T-helper 2 cell treated with Interferon-gamma antibody and Interleukin-4, amounts not matched to agents 100 ng/mL and 5 ng/mL, for 36 hours (primary cell): ENCODE results near the gene CACNA1C. TPM values are rescaled to one million over a fixed set of nuclear protein-coding genes. Genes with fewer than 3 reads are reported as not detected.
"Not testable (repeated sequence)": the region's sequence is repeated elsewhere in the genome, so short reads cannot be mapped to it uniquely, and the experiment has no call there.

Experiments
- intact Hi-C: fragments of 100-400 bp; cut with micrococcal nuclease; formaldehyde crosslinking; loops from one replicate; pipeline ENCODE4 v1.15.1; 2023
- total RNA-seq: library from RNA; stranded (reverse); gene quantifications from 2 replicates; pipeline ENCODE4 v1.2.3, GENCODE V29; 2022

The CACNA1C gene
- total RNA-seq, 1 donor from 2014 or later = 0.09 TPM

DNA sequence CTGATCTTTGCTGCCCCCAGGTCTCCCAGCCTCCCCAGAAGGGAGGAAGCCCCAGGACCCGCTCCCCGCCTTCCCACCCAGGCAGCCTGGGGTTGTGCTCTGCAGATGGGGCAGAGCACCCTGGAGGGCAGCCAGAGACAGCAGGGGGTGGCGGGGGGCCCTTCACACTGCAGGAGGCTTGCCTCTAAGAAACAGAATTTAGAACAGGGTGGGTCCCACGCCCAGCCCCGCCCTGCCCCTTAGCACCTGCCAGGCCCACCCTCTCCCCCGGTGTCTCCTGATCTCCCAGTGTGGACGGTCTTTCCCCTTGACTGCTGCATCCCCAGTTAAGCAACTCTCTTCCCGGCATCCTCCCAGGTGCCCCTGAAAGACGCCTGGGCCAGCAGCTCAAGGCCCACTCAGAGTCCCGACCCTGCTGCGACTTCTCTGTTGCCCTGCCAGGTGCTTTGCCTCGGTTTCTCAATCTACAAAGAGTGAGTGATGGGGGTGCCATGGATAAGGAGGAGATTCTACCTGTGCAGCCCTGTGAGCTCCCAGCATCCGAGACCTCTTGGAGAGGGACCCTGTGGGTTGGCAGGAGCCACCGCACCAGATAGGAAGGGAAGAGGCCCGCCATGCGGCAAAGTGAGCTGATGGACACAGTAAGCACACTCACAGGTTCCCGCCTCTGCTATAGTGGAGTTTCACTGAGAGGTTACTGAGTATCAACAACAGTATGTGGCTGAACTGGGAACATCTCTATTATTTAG, 414.8 kb downstream of the CACNA1C start:
- intact Hi-C loops = no loop called here

DNA sequence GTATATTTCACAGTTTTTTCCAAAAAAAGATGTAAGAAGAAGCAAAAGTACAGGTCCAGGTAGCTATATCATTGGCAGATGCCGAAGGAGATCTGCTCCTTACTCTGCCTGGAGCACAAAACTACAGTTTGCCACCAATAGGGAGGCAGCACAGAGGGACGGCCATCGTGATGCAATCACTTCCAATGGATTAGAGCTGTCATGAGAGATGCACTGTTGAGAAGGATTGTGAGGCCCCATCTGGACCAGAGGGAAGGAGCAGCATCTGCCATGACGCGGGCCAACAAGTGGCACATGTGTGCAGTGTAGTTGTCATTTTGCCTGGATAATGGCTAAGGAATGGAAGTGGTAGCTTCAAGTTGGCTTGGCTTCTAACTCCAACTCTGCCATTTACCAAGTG, 423.2 kb downstream of the CACNA1C start:
- intact Hi-C loops = no loop called here

DNA sequence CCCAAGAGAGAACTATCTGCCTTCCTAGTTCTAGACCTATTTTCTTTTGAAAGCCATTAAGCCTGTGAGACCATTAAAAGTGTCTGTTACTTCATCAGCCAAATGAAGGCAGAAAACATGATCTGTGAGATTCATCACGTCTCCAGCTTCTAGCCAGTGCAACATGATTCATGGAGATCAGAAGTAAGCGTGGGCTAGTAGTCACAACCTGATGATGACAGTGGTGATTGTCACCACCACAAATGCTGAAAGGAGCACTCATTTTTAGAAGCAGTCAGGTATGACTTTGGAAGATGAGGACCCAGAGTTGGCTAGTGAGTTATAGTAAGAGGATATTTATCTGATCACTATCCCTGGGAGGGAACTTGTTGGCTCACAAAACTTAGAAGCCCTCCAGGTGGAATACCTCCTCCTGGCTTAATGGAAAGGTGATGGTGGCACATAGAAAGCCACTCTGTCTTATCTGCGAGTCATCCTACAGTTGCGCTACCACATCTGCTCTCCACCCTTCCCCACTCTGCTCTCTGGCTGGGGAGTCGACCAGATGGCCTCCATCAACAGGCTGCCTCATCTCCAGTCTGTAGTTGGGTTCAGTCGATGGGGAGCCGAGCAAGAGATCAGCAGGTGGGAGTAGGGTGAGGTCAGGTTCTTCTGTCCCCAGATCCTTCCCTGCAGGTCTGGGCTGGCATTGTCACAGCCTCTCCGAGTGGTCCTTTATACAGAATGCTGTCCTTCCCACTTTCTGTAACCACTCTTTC, 424.4 kb downstream of the CACNA1C start:
- intact Hi-C loops = no loop called here

DNA sequence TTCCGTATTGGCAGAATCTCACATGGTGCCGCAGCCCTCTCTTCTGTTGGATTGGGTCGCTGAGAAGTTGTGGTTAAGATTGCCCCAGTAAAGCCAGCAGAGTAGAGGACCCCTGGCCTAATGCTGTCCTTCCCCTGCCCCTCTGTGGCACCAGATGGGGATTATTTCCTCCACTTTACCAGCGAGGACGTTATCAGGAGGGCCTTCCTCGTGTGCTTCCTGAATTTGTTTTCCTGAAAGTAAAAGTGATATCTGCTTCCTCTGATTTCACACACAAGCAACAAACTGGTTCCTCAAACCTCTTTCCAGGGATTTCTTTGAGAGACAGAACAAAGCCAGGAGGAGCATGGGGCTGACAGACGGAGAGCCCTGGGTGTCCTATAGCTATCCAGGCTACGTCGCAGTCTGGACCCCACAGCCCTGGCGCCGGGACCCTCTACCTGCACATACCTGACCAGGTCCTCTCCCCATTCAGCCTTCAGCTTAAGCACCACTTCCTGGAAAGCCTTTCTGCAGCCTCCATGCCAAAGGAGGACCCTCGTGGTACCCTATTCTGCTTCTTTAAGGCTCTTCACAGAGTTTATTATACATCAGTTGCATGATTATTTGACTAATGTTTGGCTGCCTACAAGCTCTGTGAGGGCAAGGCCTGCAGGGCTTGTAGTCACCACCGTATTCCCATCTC, 427.2 kb downstream of the CACNA1C start:
- intact Hi-C loops = no loop called here

DNA sequence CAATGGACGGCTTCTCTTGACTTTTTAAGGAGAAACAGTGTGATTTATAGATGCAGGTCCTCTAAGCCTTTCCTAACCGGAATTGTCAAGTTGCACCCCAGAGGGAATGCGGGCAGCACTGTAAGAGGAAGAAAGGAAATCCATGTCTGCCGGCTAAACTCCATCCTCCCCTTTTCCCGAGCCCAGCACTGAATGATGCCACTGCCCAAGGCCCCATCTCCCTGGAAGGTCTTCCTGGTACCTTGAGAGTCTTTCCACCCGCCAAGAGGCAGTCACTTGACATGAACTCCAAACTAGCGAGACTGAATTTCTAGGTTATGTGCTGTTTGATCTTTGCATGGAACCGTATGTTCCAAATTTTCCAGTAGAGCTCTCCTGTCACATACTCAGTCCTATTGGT, 428.6 kb downstream of the CACNA1C start:
- intact Hi-C loops = no loop called here

DNA sequence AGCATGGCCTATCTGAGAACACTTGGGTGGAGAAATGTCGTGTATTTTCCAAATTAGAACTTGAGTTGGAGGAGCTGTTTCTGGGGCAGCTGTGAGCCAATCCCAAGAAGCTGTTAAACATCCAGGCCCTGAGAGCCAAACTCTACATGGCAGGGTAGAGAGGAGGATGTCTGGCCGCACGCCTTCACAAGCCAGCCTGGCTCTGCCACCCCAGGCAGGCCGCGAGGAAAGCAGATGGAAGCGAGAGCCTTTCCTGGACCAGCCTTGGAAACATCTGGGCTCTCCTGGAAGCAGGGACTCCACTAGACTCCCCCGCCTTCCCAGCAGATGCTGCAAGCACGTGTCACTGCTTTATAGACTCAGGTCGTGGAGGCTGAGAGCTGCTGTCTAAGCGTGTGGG, 429.2 kb downstream of the CACNA1C start:
- intact Hi-C loops = no loop called here

DNA sequence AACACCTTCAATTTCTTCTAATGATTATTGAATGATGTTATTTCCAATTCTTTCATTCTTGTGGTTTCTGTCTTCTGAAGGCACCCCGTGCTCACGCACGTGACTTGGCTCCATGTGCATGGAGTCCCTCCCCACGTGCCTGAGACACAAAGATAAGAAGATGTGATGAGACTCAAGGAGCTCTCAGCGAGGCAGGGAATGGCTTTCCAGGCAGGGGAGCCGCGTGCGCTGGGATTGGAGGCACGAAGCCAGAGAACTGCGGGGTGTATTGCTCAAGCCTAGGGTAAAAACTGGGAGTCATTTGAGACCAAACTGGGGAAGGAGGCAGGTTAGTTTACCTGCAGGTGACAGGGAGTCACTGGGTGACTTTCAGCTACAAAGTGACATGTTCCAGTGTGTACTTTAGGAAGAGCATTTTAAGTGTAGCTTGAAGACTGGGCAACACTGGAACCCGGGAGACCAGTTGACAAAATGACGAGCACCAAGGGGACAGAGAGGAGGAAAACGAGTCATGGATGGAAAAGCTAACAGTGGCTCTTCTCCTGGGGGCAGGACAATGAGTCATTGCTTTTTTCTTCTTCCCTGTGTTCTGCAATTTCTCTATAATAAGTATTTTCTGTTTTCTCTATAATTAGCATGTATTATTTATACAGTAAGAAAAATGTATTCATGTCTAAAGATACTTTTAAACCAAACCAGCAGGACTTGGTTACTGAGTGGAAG, 430.3 kb downstream of the CACNA1C start:
- intact Hi-C loops = no loop called here

DNA sequence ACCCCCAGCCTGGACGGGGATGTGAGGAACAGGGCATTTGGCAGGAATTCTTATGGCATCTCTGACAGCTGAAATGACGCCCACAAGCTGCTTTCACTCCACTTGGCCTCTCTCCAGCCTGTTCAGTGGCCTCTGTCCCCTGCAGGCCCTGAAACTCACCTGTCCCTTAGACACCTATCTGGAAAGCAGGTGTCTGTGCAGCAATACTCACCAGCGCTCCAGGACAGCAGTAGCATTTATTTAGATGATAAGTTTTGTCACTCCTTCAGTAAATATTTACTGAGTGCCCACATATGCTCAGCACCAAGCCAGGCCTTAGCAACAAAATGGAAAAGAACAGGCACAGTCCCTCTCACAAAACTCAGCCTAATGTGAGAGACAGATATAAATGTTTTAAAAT, 430.9 kb downstream of the CACNA1C start:
- intact Hi-C loops = no loop called here

DNA sequence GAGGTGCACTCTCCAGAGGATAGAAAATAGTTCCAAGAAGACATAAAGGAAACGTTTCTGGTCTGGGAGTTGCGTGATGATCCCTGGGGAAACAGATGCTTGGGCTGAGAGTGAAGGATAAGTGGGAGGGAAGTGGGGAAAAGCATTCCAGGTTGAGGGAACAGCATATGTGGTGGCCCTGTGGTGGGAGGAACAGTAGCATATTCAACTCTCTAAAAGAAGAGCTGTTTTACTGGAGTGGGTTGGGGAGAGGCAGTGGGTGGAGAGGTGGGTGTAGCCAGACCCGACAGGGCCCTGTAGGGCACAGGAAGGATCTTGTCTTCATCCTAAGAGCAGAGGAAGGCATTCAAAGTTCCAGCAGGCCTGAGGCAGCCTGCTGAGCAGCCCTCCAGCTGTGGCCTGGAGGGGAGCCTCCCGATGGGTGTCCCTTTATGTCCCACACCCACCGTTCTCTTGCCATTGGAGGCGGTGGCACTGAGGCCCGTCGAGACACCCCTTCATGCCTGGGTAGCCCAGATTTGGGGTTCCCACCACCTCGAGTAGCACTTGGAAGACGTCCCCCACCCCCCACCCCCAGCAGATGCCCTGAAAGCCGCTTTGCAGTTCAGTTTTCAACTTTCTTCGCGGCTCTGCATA, 431.5 kb downstream of the CACNA1C start:
- intact Hi-C loops = no loop called here

DNA sequence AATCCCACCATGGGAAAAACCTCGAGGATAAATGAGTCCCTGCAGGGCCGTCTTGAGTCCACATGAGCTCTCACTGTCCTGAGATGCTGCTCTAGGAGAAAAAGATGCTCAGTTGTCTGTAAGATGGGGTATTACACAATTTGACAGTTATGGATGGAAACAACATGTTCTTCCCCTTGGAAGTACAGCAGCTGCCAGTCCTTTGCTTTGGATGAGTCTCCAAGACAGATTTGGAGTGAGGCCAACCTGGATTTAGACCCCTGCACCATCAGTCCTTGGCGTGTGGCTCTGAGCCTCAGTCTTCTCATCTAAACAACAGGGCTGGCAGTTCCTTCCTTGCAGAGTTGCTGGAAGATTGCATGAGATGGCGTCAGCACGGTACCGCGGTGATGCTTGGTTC, 432.9 kb downstream of the CACNA1C start:
- intact Hi-C loops = no loop called here

DNA sequence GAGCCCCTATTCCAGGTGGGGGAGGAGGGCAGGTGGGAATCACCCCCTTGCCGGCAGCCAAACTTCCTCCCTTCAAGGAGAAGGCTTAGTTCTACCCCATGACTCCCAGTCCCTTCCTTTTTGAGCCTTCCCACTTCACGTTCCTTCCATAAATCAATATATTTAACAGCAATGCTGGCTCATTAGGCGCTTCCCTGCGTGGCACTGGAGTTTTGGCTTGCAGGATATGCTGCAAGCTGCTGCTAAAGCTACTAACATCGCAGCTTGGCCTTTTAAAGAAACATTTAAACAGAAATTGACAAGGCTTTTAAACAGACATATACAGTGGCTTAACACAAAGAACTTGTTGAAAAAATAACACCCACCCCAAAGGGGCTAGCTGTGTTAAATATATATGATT, 434.0 kb downstream of the CACNA1C start:
- intact Hi-C loops = no loop called here

DNA sequence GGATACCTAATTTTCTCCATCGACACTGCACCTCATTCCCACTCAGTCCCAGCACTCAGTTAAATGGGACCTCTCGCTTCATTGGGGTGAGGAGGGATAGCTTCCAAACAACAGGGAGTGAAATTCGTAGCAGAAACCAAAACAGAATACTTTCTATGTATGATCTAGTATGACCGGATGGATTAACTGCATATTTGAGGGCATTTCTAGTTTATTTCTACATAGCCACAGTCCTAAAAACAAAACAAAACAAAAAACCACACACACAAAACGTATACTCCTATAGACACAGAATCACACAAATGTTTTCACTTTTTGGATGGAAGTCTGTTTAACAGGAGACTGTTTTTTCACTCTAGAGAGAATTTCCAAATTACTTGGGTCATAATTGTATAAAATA, 434.5 kb downstream of the CACNA1C start:
- intact Hi-C loops = no loop called here

DNA sequence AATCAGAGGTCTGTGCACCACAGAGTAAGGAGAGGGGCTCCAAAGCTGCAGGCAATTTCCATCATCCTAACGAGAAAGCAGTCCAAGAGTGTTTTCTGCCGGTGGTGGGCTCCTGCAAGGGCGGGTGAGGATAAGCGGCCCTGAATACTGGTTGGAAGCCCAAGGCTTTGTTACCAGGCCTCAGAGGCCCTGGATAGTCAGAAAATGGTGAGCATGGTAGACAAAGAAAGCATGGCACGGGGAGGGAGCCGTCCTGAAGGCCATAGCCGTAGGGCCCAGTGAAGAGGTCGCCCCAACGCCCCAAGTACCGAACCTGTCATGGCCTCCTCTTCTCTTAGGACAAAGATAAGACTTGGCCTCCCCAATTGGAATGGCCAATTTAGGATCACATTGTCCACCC, 435.3 kb downstream of the CACNA1C start:
- intact Hi-C loops = no loop called here

DNA sequence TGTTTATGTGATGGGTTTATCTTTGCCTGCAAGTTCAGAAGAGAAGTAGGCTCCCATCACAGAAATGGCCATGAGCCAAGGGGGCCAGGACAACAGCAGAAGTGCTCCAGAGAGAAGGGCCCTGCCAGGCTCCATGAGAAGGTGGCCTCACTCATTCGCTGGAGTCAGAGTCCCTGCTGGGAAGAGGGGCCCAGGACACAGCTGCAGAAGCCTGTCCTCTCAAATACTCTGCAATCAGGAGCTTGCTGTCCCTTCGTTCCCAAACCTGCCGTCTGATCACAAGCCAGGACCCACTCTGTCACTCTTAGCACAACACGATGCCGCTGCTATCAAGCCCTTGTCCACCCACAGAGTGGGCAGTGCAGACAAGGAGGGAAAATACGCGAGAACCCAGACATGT, 435.8 kb downstream of the CACNA1C start:
- intact Hi-C loops = no loop called here

DNA sequence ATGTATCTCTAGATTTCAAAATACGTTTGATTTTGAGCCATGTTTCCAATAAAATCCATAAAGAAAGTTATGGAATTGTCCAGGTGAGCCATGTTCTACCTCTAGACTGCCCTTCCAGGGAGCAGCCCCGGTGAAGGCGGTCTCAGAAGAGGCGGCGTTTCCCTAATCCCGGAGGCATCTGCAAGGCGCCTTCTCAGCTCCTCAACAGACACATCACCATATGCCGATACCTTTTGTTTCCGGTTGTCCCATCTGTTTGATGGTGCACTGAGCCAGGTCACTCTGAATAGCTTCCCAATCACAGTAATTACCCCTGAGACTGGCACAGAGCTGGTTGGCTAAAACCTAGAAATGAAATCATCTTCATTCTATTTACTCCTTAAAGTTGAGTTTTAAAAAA, 436.5 kb downstream of the CACNA1C start:
- intact Hi-C loops = no loop called here

DNA sequence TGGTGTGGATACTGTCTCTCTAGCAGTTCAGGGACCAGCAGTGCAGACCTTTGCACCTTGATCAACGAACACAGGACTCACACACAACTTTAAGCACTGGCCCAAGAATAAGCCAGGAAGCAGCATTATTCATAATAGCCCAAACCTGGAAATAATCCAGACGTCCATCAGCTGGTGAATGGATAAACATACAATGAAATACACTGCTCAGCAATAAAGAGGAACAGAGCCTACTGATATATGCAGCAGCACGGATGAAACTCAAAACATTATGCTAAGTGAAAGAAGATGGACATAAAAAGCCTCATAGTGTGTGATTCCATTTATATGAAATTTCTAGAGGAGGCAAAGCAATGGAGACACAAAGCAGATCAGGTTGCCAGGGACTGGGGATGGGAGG, 438.0 kb downstream of the CACNA1C start:
- intact Hi-C loops = no loop called here

DNA sequence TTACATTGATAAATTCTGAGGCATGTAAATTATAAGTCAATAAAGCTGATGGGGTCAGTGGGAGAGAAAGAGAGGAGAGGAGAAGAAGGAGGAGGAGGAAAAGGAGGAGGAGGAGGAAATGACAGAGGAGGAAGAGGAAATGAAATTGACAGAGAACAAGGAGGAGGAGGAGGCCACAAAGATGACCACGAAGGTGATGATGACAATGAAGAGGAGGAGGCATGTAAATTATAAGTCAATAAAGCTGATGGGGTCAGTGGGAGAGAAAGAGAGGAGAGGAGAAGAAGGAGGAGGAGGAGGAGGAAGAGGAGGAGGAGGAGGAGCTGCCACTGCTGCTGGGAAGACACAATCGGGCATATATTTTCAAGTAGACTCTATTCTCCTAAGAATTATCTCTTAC, 438.6 kb downstream of the CACNA1C start:
- intact Hi-C loops = not testable (repeated sequence)

DNA sequence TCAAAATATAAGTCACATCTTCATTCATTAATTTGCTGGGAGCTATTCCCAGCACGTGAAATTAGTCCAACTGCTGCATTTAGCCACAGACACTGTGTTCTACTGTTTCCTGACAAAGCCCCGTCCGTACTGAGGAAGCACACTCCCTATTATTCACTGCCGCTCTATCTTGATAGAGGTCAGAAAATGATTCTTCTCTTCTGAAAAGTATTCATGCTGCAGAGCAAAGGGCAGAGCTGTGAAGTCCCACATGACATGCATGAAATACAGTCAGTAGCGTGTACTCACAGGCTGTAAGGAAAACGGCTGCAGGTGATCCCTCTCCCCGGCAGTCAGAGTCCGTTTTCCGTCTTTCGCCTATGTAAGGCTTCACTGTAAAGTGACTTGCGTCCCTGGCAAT, 439.4 kb downstream of the CACNA1C start:
- intact Hi-C loops = no loop called here

DNA sequence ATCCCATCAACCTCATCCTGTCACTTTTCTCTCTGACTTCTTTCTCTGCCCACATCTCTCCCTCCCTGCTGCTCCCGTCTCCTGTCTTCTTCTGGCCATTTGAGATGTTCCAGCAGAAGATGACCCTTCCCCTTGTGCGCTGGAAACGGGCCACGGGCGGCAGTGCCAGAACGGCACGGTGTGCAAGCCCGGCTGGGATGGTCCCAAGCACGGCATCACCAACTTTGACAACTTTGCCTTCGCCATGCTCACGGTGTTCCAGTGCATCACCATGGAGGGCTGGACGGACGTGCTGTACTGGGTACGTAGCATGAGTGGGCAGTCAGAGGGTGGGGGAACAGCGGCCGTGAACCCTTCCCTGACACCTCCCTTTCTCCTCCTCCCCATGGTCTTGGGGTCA, 440.3 kb downstream of the CACNA1C start:
- intact Hi-C loops = no loop called here

DNA sequence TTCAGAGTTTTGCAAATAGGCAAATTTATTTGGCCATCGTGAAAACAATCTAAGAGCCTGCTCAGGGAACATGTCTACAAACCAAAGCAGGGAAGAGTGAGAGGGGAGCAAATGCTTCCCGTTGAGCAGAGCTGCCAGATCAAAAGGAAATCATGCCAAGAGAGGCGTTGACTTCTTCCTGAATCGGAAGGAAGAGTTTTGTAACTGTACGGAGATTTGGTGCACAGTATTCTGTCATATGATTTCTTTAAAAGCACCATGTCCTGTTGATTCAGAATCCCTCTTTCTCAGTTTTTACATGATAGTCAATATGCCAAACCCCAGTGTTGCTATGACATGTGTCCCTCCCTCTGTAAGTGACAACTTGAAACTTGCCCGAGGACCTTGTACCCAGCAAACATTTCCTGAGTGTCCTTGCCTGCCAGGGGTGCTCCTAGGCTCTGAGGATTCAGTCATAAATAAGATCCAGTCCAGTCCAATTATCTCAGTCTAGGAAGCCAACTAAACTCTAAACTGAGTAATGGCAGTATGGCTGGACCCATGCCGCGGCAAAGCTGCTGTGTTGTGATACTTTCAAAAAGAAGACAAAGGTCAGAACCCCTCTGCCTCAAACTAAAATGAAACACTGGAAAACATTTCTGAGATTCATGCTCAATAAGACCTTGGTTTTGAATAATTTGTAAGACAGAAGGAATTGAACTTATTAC, 441.9 kb downstream of the CACNA1C start:
- intact Hi-C loops = no loop called here
